Type B pancreatic cell (in vitro differentiated cells): Measurements from ENCODE around the gene ATP5MC2. TPM values are rescaled to one million over a fixed set of nuclear protein-coding genes. Genes with fewer than 3 reads are reported as not detected.
"Not testable (repeated sequence)": the region's sequence is repeated elsewhere in the genome, so short reads cannot be mapped to it uniquely, and the experiment has no call there.

ENCODE experiments used
- DNase-seq: peaks from one replicate; pipeline ENCODE4 v3.0.0; 2021; ENCODE audit warnings: mixed read lengths; ENCODE audit not compliant: unreplicated experiment; ENCODE audit errors: extremely low spot score
- H3K27ac Mint-ChIP-seq: 2 replicates; pipeline ENCODE4 v1.8.0; 2021; ENCODE audit warnings: mild to moderate bottlenecking, mixed read lengths
- H3K27me3 Mint-ChIP-seq: 2 replicates; pipeline ENCODE4 v1.8.0; 2021; ENCODE audit warnings: mixed read lengths
- H3K36me3 Mint-ChIP-seq: 2 replicates; pipeline ENCODE4 v1.8.0; 2021; ENCODE audit warnings: mixed read lengths
- H3K4me1 Mint-ChIP-seq: one replicate; pipeline ENCODE4 v1.8.0; 2021; ENCODE audit warnings: mixed read lengths; ENCODE audit not compliant: unreplicated experiment
- H3K4me3 Mint-ChIP-seq: 2 replicates; pipeline ENCODE4 v1.8.0; 2021; ENCODE audit warnings: mild to moderate bottlenecking, mixed read lengths
- H3K9me3 Mint-ChIP-seq: 2 replicates; pipeline ENCODE4 v1.8.0; 2021; ENCODE audit warnings: mixed read lengths
- total RNA-seq: library from RNA; stranded (reverse); gene quantifications from 2 replicates; pipeline ENCODE4 v1.2.1, GENCODE V29; 2021; ENCODE audit warnings: low replicate concordance
- TF ChIP-seq, protein P1 (sequence below): fragments of 200-600 bp; sonication (generic); conservative IDR thresholded peaks from 2 replicates; pipeline ENCODE4 v1.5.0; 2021; ENCODE audit warnings: antibody characterized with exemption, mild to moderate bottlenecking

Gene ATP5MC2
- total RNA-seq, 1 donor from 2014 or later = 402 TPM

DNA sequence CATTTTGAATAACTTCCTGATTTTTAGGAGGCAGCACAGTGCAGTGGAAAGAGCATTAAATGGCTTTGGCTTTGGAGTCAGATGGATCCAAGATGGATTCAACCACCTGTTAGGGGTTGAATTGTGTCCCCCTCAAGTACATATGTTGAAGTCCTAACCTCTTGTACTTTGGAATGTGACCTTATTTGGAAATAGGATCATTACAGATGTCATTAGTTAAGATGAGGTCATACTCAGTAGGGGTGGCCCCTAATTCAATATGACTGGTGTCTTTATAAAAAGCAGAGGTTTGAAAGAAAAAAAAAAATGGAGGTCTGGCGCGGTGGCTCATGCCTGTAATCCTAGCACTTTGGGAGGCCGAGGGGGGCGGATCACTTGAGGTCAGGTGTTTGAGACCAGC, 18.8 kb downstream of the ATP5MC2 start:
- no peaks in the 10 kb centered on the region for H3K9me3 Mint-ChIP-seq
- no peaks in the 10 kb centered on the region for H3K36me3 Mint-ChIP-seq
- DNase-seq = no peak
- H3K4me3 Mint-ChIP-seq = no peak overlapping the region
- peaks cover 26% of the 10 kb centered on the region for H3K4me1 Mint-ChIP-seq
- no peak overlapping the region for H3K27ac Mint-ChIP-seq
- TF ChIP-seq, protein P1, sequence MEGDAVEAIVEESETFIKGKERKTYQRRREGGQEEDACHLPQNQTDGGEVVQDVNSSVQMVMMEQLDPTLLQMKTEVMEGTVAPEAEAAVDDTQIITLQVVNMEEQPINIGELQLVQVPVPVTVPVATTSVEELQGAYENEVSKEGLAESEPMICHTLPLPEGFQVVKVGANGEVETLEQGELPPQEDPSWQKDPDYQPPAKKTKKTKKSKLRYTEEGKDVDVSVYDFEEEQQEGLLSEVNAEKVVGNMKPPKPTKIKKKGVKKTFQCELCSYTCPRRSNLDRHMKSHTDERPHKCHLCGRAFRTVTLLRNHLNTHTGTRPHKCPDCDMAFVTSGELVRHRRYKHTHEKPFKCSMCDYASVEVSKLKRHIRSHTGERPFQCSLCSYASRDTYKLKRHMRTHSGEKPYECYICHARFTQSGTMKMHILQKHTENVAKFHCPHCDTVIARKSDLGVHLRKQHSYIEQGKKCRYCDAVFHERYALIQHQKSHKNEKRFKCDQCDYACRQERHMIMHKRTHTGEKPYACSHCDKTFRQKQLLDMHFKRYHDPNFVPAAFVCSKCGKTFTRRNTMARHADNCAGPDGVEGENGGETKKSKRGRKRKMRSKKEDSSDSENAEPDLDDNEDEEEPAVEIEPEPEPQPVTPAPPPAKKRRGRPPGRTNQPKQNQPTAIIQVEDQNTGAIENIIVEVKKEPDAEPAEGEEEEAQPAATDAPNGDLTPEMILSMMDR = no peak
- H3K27me3 Mint-ChIP-seq = no peaks in the 10 kb centered on the region

DNA sequence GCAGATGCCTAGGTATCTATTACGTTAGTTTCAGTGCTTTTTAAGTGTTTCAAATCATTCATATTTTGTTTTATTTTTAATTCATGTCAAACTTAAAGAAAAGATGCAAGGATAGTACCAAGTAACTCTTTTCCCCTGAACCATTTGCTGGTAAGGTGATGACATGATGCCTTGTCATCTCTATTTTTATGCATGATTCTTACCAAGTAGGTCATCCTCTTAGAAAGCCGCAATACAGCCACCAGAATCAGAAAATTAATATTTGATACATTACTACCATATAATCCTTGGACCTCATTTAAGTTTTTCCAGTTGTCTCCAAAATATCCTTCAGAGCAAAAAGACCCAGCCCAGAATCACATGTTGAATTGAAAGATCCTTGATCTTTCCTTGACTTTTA, 22.3 kb downstream of the ATP5MC2 start:
- no peaks in the 10 kb centered on the region for H3K9me3 Mint-ChIP-seq
- no peaks in the 10 kb centered on the region for H3K36me3 Mint-ChIP-seq
- peaks cover 11% of the 10 kb centered on the region for H3K4me1 Mint-ChIP-seq
- no peak overlapping the region for H3K4me3 Mint-ChIP-seq
- H3K27ac Mint-ChIP-seq = no peak overlapping the region
- TF ChIP-seq, protein P1 = no peak
- no peaks in the 10 kb centered on the region for H3K27me3 Mint-ChIP-seq
- no peak for DNase-seq

DNA sequence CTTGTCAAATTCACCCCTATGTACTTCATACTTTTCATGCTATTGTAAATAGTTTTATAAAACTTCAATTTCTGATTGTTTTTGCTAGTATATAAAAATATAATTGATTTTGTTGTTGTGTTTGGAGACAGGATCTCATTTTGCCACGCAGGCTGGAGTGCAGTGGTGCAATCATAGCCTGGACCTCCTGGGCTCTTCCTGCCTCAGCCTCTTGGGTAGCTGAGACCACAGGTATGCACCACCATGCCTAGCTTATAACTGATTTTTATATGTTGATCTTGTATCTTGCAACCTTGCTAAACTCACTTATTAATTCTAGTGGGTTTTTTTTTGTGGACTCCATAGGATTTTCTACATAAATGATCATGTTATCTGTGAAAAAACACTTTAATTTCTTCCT, 23.5 kb downstream of the ATP5MC2 start:
- Mint-ChIP-seq H3K27ac (no peak overlapping the region), H3K4me1 (peaks cover 7% of the 10 kb centered on the region), H3K36me3 (no peaks in the 10 kb centered on the region), H3K9me3 (no peaks in the 10 kb centered on the region), H3K4me3 (no peak overlapping the region), H3K27me3 (no peaks in the 10 kb centered on the region)
- TF ChIP-seq, protein P1 = no peak
- DNase-seq = no peak

DNA sequence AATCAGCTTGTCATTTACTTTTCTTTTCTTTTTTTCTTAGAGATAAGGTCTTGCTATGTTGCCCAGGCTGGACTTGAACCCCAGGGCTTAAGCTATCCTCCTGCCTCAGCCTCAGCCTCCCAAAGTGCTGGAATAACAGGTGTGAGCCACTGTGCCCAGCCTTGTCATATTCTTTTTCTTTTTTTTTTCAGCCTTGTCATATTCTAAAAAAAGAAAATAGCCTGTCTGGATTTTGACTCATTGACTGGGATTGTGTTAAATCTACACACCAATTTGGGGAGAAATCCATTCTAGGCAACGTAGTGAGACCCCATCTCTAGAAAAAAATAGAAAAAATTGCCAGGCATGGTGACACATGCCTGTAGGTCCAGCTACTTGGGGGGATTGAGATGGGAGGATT, 24.1 kb downstream of the ATP5MC2 start:
- H3K4me1 Mint-ChIP-seq = peaks cover 1% of the 10 kb centered on the region
- no peaks in the 10 kb centered on the region for H3K9me3 Mint-ChIP-seq
- no peaks in the 10 kb centered on the region for H3K36me3 Mint-ChIP-seq
- H3K27ac Mint-ChIP-seq = no peak overlapping the region
- no peak for DNase-seq
- H3K27me3 Mint-ChIP-seq = no peaks in the 10 kb centered on the region
- H3K4me3 Mint-ChIP-seq = no peak overlapping the region
- TF ChIP-seq, protein P1 = no peak

DNA sequence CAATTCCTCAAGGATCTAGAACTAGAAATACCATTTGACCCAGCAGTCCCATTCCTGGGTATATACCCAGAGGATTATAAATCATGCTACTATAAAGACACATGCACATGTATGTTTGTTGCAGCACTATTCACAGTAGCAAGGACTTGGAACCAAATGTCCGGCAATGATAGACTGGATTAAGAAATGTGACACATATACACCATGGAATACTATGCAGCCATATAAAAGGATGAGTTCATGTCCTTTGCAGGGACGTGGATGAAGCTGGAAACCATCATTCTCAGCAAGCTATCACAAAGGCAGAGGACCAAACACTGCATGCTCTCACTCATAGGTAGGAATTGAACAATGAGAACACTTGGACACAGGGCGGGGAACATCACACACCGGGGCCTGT, 29.6 kb downstream of the ATP5MC2 start:
- H3K27ac Mint-ChIP-seq, H3K27me3 Mint-ChIP-seq, DNase-seq, H3K4me1 Mint-ChIP-seq, H3K9me3 Mint-ChIP-seq, H3K36me3 Mint-ChIP-seq, H3K4me3 Mint-ChIP-seq: not testable (repeated sequence)

DNA sequence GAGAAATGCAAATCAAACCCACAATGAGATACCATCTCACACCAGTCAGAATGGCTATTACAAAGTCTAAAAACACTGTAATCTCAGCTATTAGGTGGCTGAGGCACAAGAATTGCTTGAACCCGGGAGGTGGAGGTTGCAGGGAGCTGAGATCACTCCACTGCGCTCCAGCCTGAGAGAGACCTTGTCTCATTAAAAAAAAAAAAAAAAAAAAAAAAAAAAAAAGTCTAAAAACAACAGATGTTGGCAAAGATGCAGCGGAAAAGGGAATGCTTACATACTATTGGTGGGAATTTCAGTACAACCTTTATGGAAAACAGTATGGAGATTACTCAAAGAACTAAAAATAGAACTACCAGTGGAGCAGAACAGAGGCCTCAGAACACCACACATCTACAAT, 30.7 kb downstream of the ATP5MC2 start:
- DNase-seq = no peak
- Mint-ChIP-seq H3K4me1 (no peaks in the 10 kb centered on the region), H3K36me3 (no peaks in the 10 kb centered on the region), H3K9me3 (no peaks in the 10 kb centered on the region), H3K27me3 (no peaks in the 10 kb centered on the region), H3K4me3 (no peak overlapping the region), H3K27ac (no peak overlapping the region)
- TF ChIP-seq, protein P1 = no peak
